Naive thymus-derived CD8-positive, alpha-beta T cell (primary cell): ENCODE results near the gene MAD1L1. TPM values are rescaled to one million over a fixed set of nuclear protein-coding genes. Genes with fewer than 3 reads are reported as not detected.
A peak's percentile ranks its signal among the peaks of the same experiment; 100 is the strongest.

Experiments
- ATAC-seq, 2 donors: fragments of 150-1000 bp; cut with Tn5 transposase in 1 of 2; sonication (Bioruptor Pico), chemical (Tn5 transposase) in 1 of 2; 1 replicate in 1 of 2; 2 replicates in 1 of 2; pipeline ENCODE4 v1.10.0; 2021; ENCODE audit warnings: mild to moderate bottlenecking in 2 of 2, moderate library complexity in 2 of 2
- POLR2A ChIA-PET: fragments of 350-600 bp; sonication (Branson Sonifier 250); formaldehyde crosslinking; loops from one replicate; lab custom pipeline; 2021; ENCODE audit warnings: antibody characterized with exemption; lab: Charles Lee
- DNase-seq, 10 donors: peaks; one replicate each; pipeline versions ENCODE4 v3.0.0 to v3.0.0-alpha.2; 2020 to 2022
- H3K27ac Mint-ChIP-seq, 10 donors: one replicate each; pipeline ENCODE4 v1.8.0; 2020 to 2022; ENCODE audit warnings: mild to moderate bottlenecking in 10 of 10, mixed read lengths in 10 of 10, moderate library complexity in 4 of 10, inconsistent platforms in 1 of 10
- H3K27me3 Mint-ChIP-seq, 5 donors: one replicate each; pipeline ENCODE4 v1.8.0; 2021 to 2022; ENCODE audit warnings: mixed read lengths in 5 of 5
- H3K36me3 Mint-ChIP-seq, 3 donors: one replicate each; pipeline ENCODE4 v1.8.0; 2020 to 2022; ENCODE audit warnings: mixed read lengths in 3 of 3, mild to moderate bottlenecking in 2 of 3, inconsistent platforms in 1 of 3
- H3K4me1 Mint-ChIP-seq, 4 donors: one replicate each; pipeline ENCODE4 v1.8.0; 2021 to 2022; ENCODE audit warnings: mixed read lengths in 4 of 4
- H3K4me3 Mint-ChIP-seq, 10 donors: one replicate each; pipeline ENCODE4 v1.8.0; 2020 to 2022; ENCODE audit warnings: mild to moderate bottlenecking in 10 of 10, mixed read lengths in 10 of 10, moderate library complexity in 6 of 10, inconsistent platforms in 1 of 10
- H3K9me3 Mint-ChIP-seq, 9 donors: one replicate each; pipeline ENCODE4 v1.8.0; 2020 to 2022; ENCODE audit warnings: mixed read lengths in 9 of 9, mild to moderate bottlenecking in 3 of 9, inconsistent platforms in 1 of 9, moderate library complexity in 1 of 9
- polyA plus RNA-seq, 3 donors: library from polyadenylated mRNA; unstranded; fragments of 300-500 nt; fragmentation: Illumina TruSeq; gene quantifications; one replicate each; pipeline ENCODE4 v1.2.3, GENCODE V29; 2021
- total RNA-seq, 8 experiments: library from RNA in 2 of 8; stranded (reverse) in 2 of 8; gene quantifications; one replicate each; pipeline ENCODE4 v1.2.3 and lab custom pipeline; 2021 to 2026

MAD1L1 gene
- total and polyA plus RNA-seq, 5 experiments from 2014 or later, result 84.5 to 243 (median 146) TPM

DNA sequence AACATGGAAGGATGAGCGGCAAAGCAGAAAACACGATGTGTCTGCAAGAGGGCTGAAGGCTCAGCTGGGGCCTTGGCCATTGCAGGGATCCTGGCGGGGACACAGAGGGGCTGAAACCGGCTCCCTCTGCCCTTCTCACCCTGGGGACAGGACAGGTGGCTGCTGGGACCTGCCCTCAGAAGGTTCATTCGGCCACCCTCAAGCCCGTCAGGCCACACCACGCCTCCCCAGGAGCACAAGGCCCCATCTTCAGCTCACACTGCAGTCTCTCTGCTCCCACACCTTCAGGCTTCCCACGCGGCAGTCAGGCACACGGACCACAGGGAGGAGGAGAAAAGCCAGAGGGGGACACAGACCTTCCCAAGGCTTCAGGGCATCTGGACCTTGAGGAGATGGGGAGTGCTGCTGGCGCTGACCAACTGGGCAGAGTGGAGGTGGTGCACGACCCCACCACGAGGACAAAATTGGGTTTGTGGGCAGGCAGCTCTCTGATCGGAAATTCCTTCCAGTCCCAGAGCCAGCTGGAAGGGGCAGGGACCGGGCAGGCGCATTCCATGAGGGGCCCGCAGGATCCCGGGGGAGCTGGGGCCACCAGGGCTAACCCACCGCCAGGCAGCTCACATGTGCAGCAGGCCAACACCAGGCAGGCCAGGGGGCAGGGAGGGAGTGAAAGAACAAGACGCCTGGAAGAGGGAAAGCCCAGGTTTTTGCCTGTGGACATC, 104.0 kb downstream of the MAD1L1 start:
- H3K4me1 Mint-ChIP-seq, result peaks cover 0 to 4% (median 0%) of the 10 kb centered on the region in 4 donors
- DNase-seq, result no peak
- ATAC-seq, result no peak
- H3K27ac Mint-ChIP-seq, result peak overlapping the region in 1 of 10 donors; percentile 15
- H3K36me3 Mint-ChIP-seq, result peaks cover 0 to 8% (median 0%) of the 10 kb centered on the region in 3 donors
- POLR2A ChIA-PET, result no interaction called here
- H3K27me3 Mint-ChIP-seq, result no peaks in the 10 kb centered on the region
- no peak overlapping the region for H3K4me3 Mint-ChIP-seq
- no peaks in the 10 kb centered on the region for H3K9me3 Mint-ChIP-seq

DNA sequence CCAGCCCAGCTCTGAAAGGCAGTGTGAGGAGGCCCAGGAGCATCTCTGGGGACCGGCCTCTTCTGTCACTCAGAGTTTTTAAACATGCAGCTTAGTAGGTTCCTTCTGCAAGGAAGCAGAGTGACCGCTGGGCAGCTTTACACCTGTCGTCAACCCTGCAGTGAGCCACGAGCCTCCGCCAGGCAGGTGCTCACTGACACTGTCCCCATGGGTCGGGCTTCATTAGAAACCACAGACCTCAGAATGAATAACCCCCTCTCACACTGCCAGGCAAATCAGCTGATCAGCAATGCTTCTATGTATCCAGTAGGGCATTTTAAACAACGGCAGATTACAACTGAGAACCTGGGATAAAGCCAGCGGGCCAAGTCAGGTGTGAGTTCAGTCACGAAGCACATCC, 106.1 kb downstream of the MAD1L1 start:
- Mint-ChIP-seq H3K9me3 (no peaks in the 10 kb centered on the region), H3K4me1 (peaks cover 0 to 4% (median 2%) of the 10 kb centered on the region in 4 donors), H3K36me3 (peaks cover 0 to 3% (median 0%) of the 10 kb centered on the region in 3 donors), H3K27ac (peak overlapping the region in 1 of 10 donors; percentile 33), H3K27me3 (no peaks in the 10 kb centered on the region), H3K4me3 (no peak overlapping the region)
- POLR2A ChIA-PET, result no interaction called here
- ATAC-seq (no peak), DNase-seq (no peak)

GRCh38 chr7:2125931-2126330, 106.8 kb downstream of the MAD1L1 start:
- POLR2A ChIA-PET, result no interaction called here
- DNase-seq, result no peak
- Mint-ChIP-seq H3K27me3 (no peaks in the 10 kb centered on the region), H3K4me1 (peaks cover 0 to 4% (median 2%) of the 10 kb centered on the region in 4 donors), H3K27ac (no peak overlapping the region), H3K36me3 (peaks cover 0 to 3% (median 0%) of the 10 kb centered on the region in 3 donors), H3K4me3 (no peak overlapping the region), H3K9me3 (no peaks in the 10 kb centered on the region)
- ATAC-seq, result no peak

DNA sequence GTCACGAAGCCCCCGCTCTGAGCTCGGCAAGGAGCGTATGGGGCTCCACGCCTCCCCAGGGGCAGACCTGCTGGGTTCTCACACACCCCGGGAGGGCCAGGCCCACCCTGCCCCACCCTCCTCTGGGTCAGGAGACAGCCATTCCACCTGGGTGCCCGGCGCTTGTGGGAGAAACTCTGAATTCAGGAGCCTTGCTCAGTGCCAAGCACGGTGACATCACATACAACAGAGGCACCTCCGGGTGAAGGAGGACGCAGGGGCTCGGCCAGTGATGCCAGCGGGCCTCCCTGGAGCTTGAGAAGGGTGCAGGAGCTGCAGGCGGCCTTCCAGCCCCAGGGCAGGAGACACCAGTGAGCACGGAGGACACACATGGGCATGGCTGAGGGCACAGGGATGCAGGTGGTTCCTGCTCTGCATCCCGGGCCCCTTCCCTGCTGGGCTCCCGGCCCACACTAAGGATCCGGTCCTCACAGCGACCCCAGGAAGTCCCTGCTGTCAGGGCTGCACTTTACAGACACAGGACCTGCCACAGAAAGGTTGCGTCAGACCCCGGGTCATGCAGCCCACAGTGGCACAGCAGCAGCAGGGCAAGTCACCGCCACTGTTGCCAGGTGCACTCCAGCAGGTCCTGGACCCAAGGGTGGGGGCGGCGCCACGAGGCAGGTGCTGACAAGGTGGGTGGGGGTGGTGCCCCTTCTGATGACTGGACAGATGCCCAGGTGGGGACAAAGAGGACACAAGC, 108.0 kb downstream of the MAD1L1 start:
- Mint-ChIP-seq H3K36me3 (peaks cover 0 to 3% (median 2%) of the 10 kb centered on the region in 3 donors), H3K4me3 (no peak overlapping the region), H3K9me3 (no peaks in the 10 kb centered on the region), H3K27ac (no peak overlapping the region), H3K4me1 (peaks cover 10 to 14% (median 12%) of the 10 kb centered on the region in 4 donors), H3K27me3 (no peaks in the 10 kb centered on the region)
- ATAC-seq, result no peak
- DNase-seq, result no peak
- POLR2A ChIA-PET, result no interaction called here

- H3K36me3 Mint-ChIP-seq, result peaks cover 0 to 3% (median 2%) of the 10 kb centered on the region in 3 donors
- H3K9me3 Mint-ChIP-seq, result no peaks in the 10 kb centered on the region
- no peak for DNase-seq
- H3K4me1 Mint-ChIP-seq, result peaks cover 17 to 22% (median 19%) of the 10 kb centered on the region in 4 donors
- POLR2A ChIA-PET, result no interaction called here
- H3K27me3 Mint-ChIP-seq, result no peaks in the 10 kb centered on the region
- ATAC-seq, result no peak
- no peak overlapping the region for H3K4me3 Mint-ChIP-seq
- H3K27ac Mint-ChIP-seq, result no peak overlapping the region
These were observed 108.8 kb downstream of the MAD1L1 start for GRCh38 chr7:2123916-2124315.

- peaks cover 0 to 3% (median 2%) of the 10 kb centered on the region in 3 donors for H3K36me3 Mint-ChIP-seq
- no peak overlapping the region for H3K4me3 Mint-ChIP-seq
- no peak for ATAC-seq
These were observed 109.4 kb downstream of the MAD1L1 start for GRCh38 chr7:2123360-2123759.

GRCh38 chr7:2122651-2123050, 110.1 kb downstream of the MAD1L1 start:
- Mint-ChIP-seq H3K27me3 (no peaks in the 10 kb centered on the region), H3K27ac (no peak overlapping the region), H3K36me3 (peaks cover 0 to 2% (median 2%) of the 10 kb centered on the region in 3 donors), H3K4me3 (no peak overlapping the region), H3K4me1 (peaks cover 14 to 31% (median 23%) of the 10 kb centered on the region in 4 donors), H3K9me3 (no peaks in the 10 kb centered on the region)
- ATAC-seq (no peak), DNase-seq (no peak)
- POLR2A ChIA-PET, result interaction anchor here (0.8 to 1.0 kb wide), 2 partner anchors 9 to 183 kb away, joined by 3 read pairs; no protein-coding TSS in a partner anchor

More at GRCh38 chr7:2123360-2123759, 109.4 kb downstream of the MAD1L1 start:
- Mint-ChIP-seq H3K9me3 (no peaks in the 10 kb centered on the region), H3K27me3 (no peaks in the 10 kb centered on the region), H3K27ac (no peak overlapping the region), H3K4me1 (peaks cover 18 to 27% (median 21%) of the 10 kb centered on the region in 4 donors)
- DNase-seq, result no peak
- POLR2A ChIA-PET, result interaction anchor here (0.8 to 1.0 kb wide), 2 partner anchors 10 to 183 kb away, joined by 3 read pairs; no protein-coding TSS in a partner anchor

DNA sequence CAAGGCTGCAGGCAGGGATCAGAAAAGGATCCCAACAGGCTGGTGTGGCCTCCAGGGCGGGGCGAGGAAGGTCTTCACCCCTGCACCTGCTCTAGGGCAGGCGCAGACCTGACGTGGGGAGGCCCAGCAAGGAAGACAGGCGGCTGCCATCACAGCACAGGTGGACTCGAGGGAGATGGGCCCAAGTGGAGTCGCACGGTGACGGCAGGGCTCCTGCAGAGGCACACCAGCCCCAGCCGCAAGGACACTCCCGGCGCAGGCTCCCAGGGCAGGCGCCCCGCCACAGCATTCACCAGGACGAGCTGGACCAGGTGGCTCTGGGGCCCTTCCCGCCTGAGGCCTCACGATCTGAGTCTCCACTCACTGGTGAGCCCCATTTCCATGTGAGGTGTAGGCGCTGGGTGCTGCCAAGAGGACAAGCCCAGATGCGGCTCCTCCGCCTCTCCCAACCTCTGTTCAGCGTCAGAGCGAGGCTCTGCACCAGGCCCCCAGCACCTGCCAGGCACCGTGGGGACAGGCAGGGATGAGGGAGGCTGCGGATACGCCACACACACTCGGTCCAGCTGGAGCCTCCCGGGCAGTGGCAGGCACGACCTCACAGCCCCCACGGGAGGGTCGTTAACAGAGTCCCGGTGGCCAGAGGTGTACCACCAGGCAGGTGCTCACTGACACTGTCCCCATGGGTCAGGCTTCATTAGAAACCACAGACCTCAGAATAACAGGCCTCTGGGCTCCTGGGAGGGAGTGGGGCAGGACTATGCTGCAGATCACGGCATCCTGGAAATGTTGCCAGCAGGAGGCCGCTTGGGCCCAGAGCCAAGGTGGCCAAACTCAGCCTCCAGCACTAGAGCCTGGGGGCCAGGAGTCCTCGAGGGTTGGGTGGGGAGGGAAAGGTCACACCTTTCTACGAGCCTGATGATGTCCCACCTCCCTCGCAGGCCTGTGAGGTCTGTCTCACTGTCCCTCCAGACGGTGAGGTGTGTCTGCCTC, 111.6 kb downstream of the MAD1L1 start:
- peaks cover 0 to 2% (median 0%) of the 10 kb centered on the region in 3 donors for H3K36me3 Mint-ChIP-seq
- H3K27me3 Mint-ChIP-seq, result no peaks in the 10 kb centered on the region
- no peaks in the 10 kb centered on the region for H3K9me3 Mint-ChIP-seq
- H3K27ac Mint-ChIP-seq, result peak overlapping the region; percentile 92 to 98 (median 96)
- ATAC-seq, result peak in 1 of 2 donors; percentile 9
- DNase-seq, result no peak
- H3K4me1 Mint-ChIP-seq, result peaks cover 19 to 42% (median 31%) of the 10 kb centered on the region in 4 donors
- H3K4me3 Mint-ChIP-seq, result peak overlapping the region in 8 of 10 donors; percentile 75 to 87 (median 82)
- POLR2A ChIA-PET, result interaction anchor here (0.8 to 2.7 kb wide), 4 partner anchors 10 to 233 kb away, joined by 3 to 11 read pairs (median 6); partner anchors contain the start of gene EIF3B

DNA sequence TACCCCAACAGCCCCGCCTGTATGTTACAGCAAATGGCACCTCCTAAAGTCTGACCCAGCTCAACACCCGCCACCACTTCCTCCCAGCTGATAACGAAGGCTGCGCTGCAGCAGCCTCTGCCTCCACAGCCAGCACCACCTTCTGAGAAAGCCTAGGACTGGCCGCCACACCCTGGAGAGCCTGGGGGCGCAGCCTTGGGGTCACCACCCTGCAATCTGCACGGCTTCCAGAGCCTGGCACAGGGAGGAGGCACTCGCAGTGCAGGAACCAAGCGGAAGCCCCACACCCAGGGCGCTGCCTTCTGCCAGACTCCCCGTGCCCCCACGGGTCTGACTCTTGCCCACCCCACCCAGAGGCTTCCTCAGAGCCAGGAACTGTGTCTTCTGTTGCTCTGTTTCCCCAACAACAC, 112.5 kb downstream of the MAD1L1 start:
- H3K4me3 Mint-ChIP-seq, result peak overlapping the region; percentile 63 to 87 (median 80)
- H3K27ac Mint-ChIP-seq, result peak overlapping the region; percentile 92 to 98 (median 96)
- ATAC-seq, result peak; percentile 93 to 95

GRCh38 chr7:2118630-2119190, 114.0 kb downstream of the MAD1L1 start:
- H3K27me3 Mint-ChIP-seq, result no peaks in the 10 kb centered on the region
- no peak overlapping the region for H3K4me3 Mint-ChIP-seq
- peaks cover 0 to 2% (median 0%) of the 10 kb centered on the region in 3 donors for H3K36me3 Mint-ChIP-seq
- H3K4me1 Mint-ChIP-seq, result peaks cover 27 to 59% (median 44%) of the 10 kb centered on the region in 4 donors
- DNase-seq (no peak), ATAC-seq (no peak)
- H3K9me3 Mint-ChIP-seq, result no peaks in the 10 kb centered on the region
- peak overlapping the region in 8 of 10 donors; percentile 31 to 93 (median 70) for H3K27ac Mint-ChIP-seq
- POLR2A ChIA-PET, result interaction anchor here (1.4 to 2.7 kb wide), 4 partner anchors 7 to 236 kb away, joined by 3 to 11 read pairs (median 6); partner anchors contain the start of gene EIF3B

More for the DNA sequence above, 112.5 kb downstream of the MAD1L1 start:
- Mint-ChIP-seq H3K9me3 (no peaks in the 10 kb centered on the region), H3K36me3 (peaks cover 0 to 2% (median 0%) of the 10 kb centered on the region in 3 donors), H3K4me1 (peaks cover 19 to 50% (median 34%) of the 10 kb centered on the region in 4 donors), H3K27me3 (no peaks in the 10 kb centered on the region)
- POLR2A ChIA-PET, result interaction anchor here (1.0 to 2.7 kb wide), 8 partner anchors 9 to 234 kb away, joined by 3 to 11 read pairs (median 6); partner anchors contain the start of gene EIF3B
- DNase-seq, result peak in 9 of 10 donors; percentile 12 to 80 (median 61)

DNA sequence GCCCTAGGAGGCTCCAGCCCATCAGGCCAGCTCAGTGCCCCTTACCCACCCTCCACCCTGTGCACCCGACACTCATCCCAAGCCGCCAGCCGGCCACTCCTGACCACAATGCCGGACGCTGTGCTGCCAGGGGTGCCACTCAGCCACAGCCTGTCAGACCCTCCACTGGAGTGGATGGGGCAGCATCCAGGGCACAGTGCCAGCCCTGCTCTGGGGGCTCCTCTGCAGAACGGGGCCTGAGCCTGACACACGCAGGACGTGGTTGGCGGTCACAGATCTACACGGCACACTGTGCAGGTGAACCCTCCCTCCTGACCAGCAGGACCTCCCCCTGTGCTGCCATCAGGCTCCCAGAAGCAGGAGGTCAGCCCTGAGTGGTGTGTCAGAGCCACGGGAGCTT, 114.7 kb downstream of the MAD1L1 start:
- DNase-seq, result no peak

More for the DNA sequence above, 114.7 kb downstream of the MAD1L1 start:
- H3K4me3 Mint-ChIP-seq, result peak overlapping the region in 1 of 10 donors; percentile 22
- peaks cover 0 to 2% (median 0%) of the 10 kb centered on the region in 3 donors for H3K36me3 Mint-ChIP-seq
- H3K27ac Mint-ChIP-seq, result peak overlapping the region in 7 of 10 donors; percentile 39 to 81 (median 63)
- ATAC-seq, result no peak
- H3K9me3 Mint-ChIP-seq, result no peaks in the 10 kb centered on the region
- peaks cover 29 to 64% (median 48%) of the 10 kb centered on the region in 4 donors for H3K4me1 Mint-ChIP-seq
- POLR2A ChIA-PET, result no interaction called here
- no peaks in the 10 kb centered on the region for H3K27me3 Mint-ChIP-seq
